ENCODE results near the gene IPO8.

DNA sequence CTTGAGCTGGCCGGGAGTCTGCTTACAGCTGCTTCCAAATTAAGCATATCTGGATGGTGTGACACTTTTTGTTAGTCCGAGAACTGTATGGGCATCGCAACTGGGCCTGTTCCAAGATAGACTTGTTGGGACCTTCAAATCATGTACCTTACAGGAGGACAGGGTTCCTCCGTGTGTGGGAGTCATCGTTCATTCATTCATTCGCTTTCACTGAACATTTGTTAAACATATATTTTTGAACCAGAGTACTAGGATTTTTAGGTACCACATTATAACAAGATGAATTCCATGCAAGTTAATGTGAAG is 387 bp upstream of the IPO8 start:
- TF ChIP-seq POLR2A (IDR thresholded peaks at IDR 0.05; ENCODE audit: low read length) (peak; percentile 16), GATA1 (IDR thresholded peaks at IDR 0.05; ENCODE audit: low read depth, low read length) (no peak)
